Ishikawa (cell line): Measurements from ENCODE around the gene HS6ST1.

Experiments
- CEBPB ChIP-seq: IDR thresholded peaks from 2 replicates; pipeline ENCODE4 v1.6.1; 2012
- CREB1 ChIP-seq: IDR thresholded peaks from 2 replicates; pipeline ENCODE4 v1.6.1; 2012; ENCODE audit warnings: low read depth
- EGR1 ChIP-seq: IDR thresholded peaks from 2 replicates; pipeline ENCODE4 v1.6.1; 2012
- EP300 ChIP-seq: IDR thresholded peaks from 2 replicates; pipeline ENCODE4 v1.6.1; 2012; ENCODE audit warnings: borderline replicate concordance
- FOXM1 ChIP-seq: IDR thresholded peaks from 2 replicates; pipeline ENCODE4 v1.6.1; 2012; ENCODE audit warnings: low read depth, borderline replicate concordance
- NFIC ChIP-seq: IDR thresholded peaks from 2 replicates; pipeline ENCODE4 v1.6.1; 2012
- RAD21 ChIP-seq: IDR thresholded peaks from 2 replicates; pipeline ENCODE4 v1.6.1; 2012; ENCODE audit warnings: low read depth
- TAF1 ChIP-seq: IDR thresholded peaks from 2 replicates; pipeline ENCODE4 v1.6.1; 2012; ENCODE audit warnings: low read depth, mild to moderate bottlenecking
- TCF12 ChIP-seq: IDR thresholded peaks from 2 replicates; pipeline ENCODE4 v1.6.1; 2012; ENCODE audit warnings: low read depth
- TEAD4 ChIP-seq: IDR thresholded peaks from 2 replicates; pipeline ENCODE4 v1.6.1; 2012
- YY1 ChIP-seq: IDR thresholded peaks from 2 replicates; pipeline ENCODE4 v1.6.1; 2012; ENCODE audit warnings: low read depth
- ZBTB7A ChIP-seq: IDR thresholded peaks from 2 replicates; pipeline ENCODE4 v1.6.1; 2012; ENCODE audit warnings: low read depth
- TF ChIP-seq, protein P1 (sequence below): IDR thresholded peaks from 2 replicates; pipeline ENCODE4 v1.6.1; 2012
- TF ChIP-seq, protein P2 (sequence below): IDR thresholded peaks from 2 replicates; pipeline ENCODE4 v1.6.1; 2012
- TF ChIP-seq, protein P3 (sequence below): IDR thresholded peaks from 2 replicates; pipeline ENCODE4 v1.6.1; 2012; ENCODE audit warnings: low read depth, mild to moderate bottlenecking

The HS6ST1 gene

DNA sequence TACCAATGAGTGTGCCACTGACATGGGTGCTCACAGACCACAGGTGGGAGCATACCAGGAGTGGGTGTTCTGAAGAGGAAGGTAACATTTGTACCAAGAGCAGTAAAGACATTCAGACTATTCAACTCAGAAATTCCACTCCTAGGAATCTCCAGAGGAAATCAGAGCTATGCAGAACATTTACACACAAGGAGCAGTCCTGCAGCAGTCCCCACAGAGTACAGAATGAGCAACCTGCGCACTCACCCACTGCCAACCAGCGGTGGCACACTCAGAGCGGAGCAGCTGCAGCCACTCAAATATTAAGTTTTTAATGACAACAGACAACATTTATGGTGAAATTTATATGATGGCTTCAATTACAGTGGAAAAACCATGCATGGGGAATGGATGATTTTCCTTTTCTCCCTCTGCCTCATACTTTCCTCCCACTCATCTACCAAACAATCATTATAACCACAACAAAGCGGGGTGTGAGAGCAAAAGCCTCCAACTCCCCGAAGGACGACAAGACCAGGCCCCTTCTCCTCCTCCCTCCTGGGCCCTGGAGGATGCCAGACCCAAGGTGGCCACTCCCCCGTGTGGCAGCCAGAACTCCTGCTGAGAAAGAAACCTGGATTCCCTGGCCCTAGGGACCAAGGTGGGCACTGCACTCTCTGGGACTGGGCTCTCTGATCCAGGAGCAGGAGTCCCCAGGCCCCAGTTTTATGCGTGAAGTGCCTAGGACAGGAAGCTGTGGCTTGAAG lies 5.4 kb downstream of the HS6ST1 start:
- no peak for TF ChIP-seq EGR1
- TF ChIP-seq CREB1, result no peak
- no peak for TF ChIP-seq CEBPB
- no peak for TF ChIP-seq ZBTB7A
- TF ChIP-seq, protein P1, sequence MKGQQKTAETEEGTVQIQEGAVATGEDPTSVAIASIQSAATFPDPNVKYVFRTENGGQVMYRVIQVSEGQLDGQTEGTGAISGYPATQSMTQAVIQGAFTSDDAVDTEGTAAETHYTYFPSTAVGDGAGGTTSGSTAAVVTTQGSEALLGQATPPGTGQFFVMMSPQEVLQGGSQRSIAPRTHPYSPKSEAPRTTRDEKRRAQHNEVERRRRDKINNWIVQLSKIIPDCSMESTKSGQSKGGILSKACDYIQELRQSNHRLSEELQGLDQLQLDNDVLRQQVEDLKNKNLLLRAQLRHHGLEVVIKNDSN, result no peak
- no peak for TF ChIP-seq FOXM1
- TF ChIP-seq NFIC, result no peak
- TF ChIP-seq TCF12, result no peak
- TF ChIP-seq RAD21, result no peak; the same call in 1 of the 2 replicates
- no peak for TF ChIP-seq TEAD4
- TF ChIP-seq, protein P2, sequence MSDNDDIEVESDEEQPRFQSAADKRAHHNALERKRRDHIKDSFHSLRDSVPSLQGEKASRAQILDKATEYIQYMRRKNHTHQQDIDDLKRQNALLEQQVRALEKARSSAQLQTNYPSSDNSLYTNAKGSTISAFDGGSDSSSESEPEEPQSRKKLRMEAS, result no peak
- TF ChIP-seq, protein P3, sequence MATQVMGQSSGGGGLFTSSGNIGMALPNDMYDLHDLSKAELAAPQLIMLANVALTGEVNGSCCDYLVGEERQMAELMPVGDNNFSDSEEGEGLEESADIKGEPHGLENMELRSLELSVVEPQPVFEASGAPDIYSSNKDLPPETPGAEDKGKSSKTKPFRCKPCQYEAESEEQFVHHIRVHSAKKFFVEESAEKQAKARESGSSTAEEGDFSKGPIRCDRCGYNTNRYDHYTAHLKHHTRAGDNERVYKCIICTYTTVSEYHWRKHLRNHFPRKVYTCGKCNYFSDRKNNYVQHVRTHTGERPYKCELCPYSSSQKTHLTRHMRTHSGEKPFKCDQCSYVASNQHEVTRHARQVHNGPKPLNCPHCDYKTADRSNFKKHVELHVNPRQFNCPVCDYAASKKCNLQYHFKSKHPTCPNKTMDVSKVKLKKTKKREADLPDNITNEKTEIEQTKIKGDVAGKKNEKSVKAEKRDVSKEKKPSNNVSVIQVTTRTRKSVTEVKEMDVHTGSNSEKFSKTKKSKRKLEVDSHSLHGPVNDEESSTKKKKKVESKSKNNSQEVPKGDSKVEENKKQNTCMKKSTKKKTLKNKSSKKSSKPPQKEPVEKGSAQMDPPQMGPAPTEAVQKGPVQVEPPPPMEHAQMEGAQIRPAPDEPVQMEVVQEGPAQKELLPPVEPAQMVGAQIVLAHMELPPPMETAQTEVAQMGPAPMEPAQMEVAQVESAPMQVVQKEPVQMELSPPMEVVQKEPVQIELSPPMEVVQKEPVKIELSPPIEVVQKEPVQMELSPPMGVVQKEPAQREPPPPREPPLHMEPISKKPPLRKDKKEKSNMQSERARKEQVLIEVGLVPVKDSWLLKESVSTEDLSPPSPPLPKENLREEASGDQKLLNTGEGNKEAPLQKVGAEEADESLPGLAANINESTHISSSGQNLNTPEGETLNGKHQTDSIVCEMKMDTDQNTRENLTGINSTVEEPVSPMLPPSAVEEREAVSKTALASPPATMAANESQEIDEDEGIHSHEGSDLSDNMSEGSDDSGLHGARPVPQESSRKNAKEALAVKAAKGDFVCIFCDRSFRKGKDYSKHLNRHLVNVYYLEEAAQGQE, result no peak
- TF ChIP-seq TAF1, result no peak
- TF ChIP-seq EP300, result no peak
- TF ChIP-seq YY1, result no peak

DNA sequence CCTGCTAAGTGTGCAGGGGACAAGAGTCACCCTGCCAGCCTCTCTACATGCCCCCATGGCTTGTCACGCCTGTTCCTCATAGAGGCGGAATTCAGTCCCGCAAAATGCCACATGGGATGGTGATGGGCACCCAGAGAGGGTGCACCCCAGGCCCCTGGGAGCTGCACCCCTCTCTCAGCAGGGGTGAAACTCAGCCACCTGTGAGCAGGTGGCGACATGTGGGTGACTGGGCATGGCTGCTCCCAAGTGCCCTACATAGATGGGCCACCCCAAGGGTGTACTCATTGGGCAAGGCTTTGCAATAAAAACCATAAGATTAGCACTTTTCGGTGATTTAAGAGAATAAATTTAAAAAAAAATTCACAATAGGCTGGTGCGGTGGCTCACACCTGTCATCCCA lies 6.3 kb downstream of the HS6ST1 start:
- TF ChIP-seq TCF12 (no peak), RAD21 (no peak), YY1 (no peak), CREB1 (no peak), EGR1 (no peak), TAF1 (no peak), TEAD4 (no peak), CEBPB (no peak), ZBTB7A (no peak), FOXM1 (no peak), NFIC (no peak), EP300 (no peak)
- TF ChIP-seq, protein P1, result no peak
- TF ChIP-seq, protein P2, result no peak
- TF ChIP-seq, protein P3, result no peak

DNA sequence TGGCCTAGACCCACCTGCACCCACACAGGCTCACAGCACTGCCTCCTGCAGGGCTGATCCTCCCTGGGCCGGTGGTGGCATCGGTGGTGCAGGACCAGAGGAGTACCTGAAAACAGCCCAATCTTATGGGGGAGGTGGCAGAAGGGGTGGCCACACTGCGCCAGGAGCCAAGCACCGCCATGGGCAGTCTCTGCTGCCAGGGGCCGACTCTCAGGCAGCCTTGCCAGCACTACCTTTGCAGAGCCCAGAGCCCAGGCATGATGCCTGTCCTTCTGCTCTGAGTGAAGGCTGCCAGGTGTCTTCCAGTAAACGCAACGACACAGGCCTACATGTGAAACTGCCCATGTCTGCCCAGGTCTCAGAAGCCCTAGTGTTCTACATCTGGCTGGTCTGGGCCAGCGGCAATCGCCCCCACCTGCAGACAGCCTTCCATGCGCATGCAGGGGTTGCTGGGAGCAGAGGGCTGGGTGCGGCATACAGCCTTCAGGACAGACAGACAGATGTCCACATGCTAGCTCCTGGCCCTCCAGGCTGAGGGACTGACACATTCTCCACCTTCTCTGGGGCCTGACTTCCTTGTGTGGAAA lies 6.8 kb downstream of the HS6ST1 start:
- TF ChIP-seq, protein P1, result no peak
- no peak for TF ChIP-seq EGR1
- TF ChIP-seq CREB1, result no peak
- TF ChIP-seq EP300, result no peak
- no peak for TF ChIP-seq RAD21
- TF ChIP-seq, protein P2, result no peak
- TF ChIP-seq NFIC, result no peak
- no peak for TF ChIP-seq TCF12
- TF ChIP-seq YY1, result no peak
- TF ChIP-seq, protein P3, result no peak
- no peak for TF ChIP-seq ZBTB7A
- TF ChIP-seq TAF1, result no peak
- no peak for TF ChIP-seq CEBPB
- TF ChIP-seq TEAD4, result no peak
- no peak for TF ChIP-seq FOXM1
